Ovary (tissue), 3 donors: ENCODE results near the gene IFRD2.

Experiments used
- CTCF ChIP-seq, 3 donors: fragments of 450-650 bp in 2 of 3; fragments of 200-600 bp in 1 of 3; IDR thresholded peaks; one replicate each; pipeline versions ENCODE4 v1.5.1 to v1.8.0; 2016 to 2022; ENCODE audit warnings: antibody characterized with exemption in 3 of 3, mild to moderate bottlenecking in 1 of 3
- EP300 ChIP-seq: sonication (generic); formaldehyde crosslinking; IDR thresholded peaks from one replicate; pipeline ENCODE4 v1.6.1; 2017; ENCODE audit warnings: antibody characterized with exemption
- POLR2A ChIP-seq: fragments of 450-650 bp; IDR thresholded peaks from one replicate; pipeline ENCODE4 v1.6.1; 2017; ENCODE audit warnings: antibody characterized with exemption, mild to moderate bottlenecking, moderate library complexity
- donor health status: DM: no; HTN: no; CAD: no.

GRCh38 chr3:50302095-50303012 lies 10.1 kb upstream of the IFRD2 start:
- TF ChIP-seq POLR2A (no peak), CTCF (IDR thresholded peaks at IDR 0.05) (no peak), EP300 (no peak)
